Anterior cingulate cortex (tissue), 58 donors: ENCODE data around the gene SCO1.
"Not testable (repeated sequence)": the region's sequence is repeated elsewhere in the genome, so short reads cannot be mapped to it uniquely, and the experiment has no call there.

Experiments
- DNase-seq, 58 donors: peaks; one replicate each; lab custom pipeline; 2025; lab: John Stamatoyannopoulos, UW

SCO1 gene

GRCh38 chr17:10727192-10727591 is 29.9 kb upstream of the SCO1 start:
- DNase-seq = no peak

- DNase-seq = no peak
Measured at GRCh38 chr17:10726196-10726595, 28.9 kb upstream of the SCO1 start.

GRCh38 chr17:10725262-10725661 is 27.9 kb upstream of the SCO1 start:
- DNase-seq = no peak

- DNase-seq = no peak
Measured at GRCh38 chr17:10724546-10725195, 27.3 kb upstream of the SCO1 start.

- DNase-seq = no peak
Measured at GRCh38 chr17:10718547-10718946, 21.2 kb upstream of the SCO1 start.

GRCh38 chr17:10716218-10716617 is 18.9 kb upstream of the SCO1 start:
- no peak for DNase-seq

- DNase-seq = no peak
Measured at GRCh38 chr17:10713318-10713717, 16.0 kb upstream of the SCO1 start.

- DNase-seq = no peak
Measured at GRCh38 chr17:10705727-10706126, 8.4 kb upstream of the SCO1 start.

GRCh38 chr17:10702574-10702973 is 5.2 kb upstream of the SCO1 start:
- DNase-seq = no peak

GRCh38 chr17:10699856-10700255 is 2.5 kb upstream of the SCO1 start:
- no peak for DNase-seq

GRCh38 chr17:10698096-10698818 is 924 bp upstream of the SCO1 start:
- no peak for DNase-seq

- DNase-seq = not testable (repeated sequence)
Measured at GRCh38 chr17:10695875-10696407, 1.4 kb downstream of the SCO1 start.

GRCh38 chr17:10687499-10687898 is 9.8 kb downstream of the SCO1 start:
- no peak for DNase-seq

- no peak for DNase-seq
Measured at GRCh38 chr17:10683853-10684252, 13.5 kb downstream of the SCO1 start.

GRCh38 chr17:10681866-10682446 is 15.4 kb downstream of the SCO1 start:
- DNase-seq = no peak

GRCh38 chr17:10674704-10675103 is 22.6 kb downstream of the SCO1 start:
- DNase-seq = no peak

GRCh38 chr17:10673312-10673711 is 24.0 kb downstream of the SCO1 start:
- DNase-seq = no peak

GRCh38 chr17:10668775-10669174 is 28.6 kb downstream of the SCO1 start:
- DNase-seq = no peak

- DNase-seq = no peak
Measured at GRCh38 chr17:10666906-10667305, 30.4 kb downstream of the SCO1 start.

- DNase-seq = no peak
Measured at GRCh38 chr17:10664571-10664970, 32.8 kb downstream of the SCO1 start.

GRCh38 chr17:10663231-10663630 is 34.1 kb downstream of the SCO1 start:
- no peak for DNase-seq

GRCh38 chr17:10661437-10661836 is 35.9 kb downstream of the SCO1 start:
- DNase-seq = no peak
